Middle frontal gyrus (tissue), 1 donor: Measurements from ENCODE around the gene RNASEH1.

ENCODE experiments used
- DNase-seq: peaks from one replicate; pipeline ENCODE4 v3.0.0-alpha.2; 2015; ENCODE audit warnings: low spot score; ENCODE audit errors: extremely low spot score

RNASEH1 gene

DNA sequence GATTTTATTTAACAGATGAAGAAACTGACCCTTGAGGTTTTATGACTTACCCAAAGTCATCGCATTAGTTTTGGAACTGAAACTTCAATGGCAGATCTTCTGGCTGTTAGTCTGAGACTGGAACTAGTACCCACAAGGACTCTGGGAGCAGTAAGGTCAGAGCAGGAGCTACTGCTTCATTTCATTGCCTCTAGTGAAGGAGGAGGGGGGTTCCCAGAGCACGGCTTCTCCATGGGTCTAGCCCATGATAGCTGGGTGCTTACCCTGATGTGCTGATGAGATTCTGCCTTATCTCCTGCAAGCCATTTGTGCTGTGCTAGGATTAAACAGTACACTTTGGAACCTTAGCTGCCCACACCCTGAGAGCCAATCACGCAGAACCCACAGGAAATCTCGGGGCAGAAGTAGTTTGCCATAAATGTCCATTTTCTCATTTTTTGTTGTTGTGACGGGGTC, 5.4 kb upstream of the RNASEH1 start:
- DNase-seq, result no peak

GRCh38 chr2:3557639-3558204, 411 bp downstream of the RNASEH1 start:
- DNase-seq, result no peak

DNA sequence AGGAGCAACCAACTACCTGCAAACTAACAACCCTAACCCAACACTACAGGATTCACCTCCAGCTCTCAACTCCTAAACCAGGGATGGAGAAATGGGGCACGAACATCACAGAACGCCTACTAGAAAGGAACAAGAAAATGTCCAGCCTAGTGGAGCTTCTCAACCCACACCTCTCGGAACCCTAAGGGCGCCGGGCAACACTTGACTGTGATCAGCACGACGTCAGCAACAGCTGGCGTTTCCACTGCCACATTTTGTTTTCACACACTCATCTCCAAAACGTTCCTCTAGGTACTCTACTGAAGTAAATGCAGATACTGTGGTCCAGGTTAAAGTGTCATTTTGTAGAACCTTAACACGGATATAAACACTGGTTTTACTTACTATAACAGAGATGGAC, 4.2 kb downstream of the RNASEH1 start:
- DNase-seq, result no peak

- DNase-seq, result no peak
These were observed 10.2 kb downstream of the RNASEH1 start for GRCh38 chr2:3547915-3548314.

DNA sequence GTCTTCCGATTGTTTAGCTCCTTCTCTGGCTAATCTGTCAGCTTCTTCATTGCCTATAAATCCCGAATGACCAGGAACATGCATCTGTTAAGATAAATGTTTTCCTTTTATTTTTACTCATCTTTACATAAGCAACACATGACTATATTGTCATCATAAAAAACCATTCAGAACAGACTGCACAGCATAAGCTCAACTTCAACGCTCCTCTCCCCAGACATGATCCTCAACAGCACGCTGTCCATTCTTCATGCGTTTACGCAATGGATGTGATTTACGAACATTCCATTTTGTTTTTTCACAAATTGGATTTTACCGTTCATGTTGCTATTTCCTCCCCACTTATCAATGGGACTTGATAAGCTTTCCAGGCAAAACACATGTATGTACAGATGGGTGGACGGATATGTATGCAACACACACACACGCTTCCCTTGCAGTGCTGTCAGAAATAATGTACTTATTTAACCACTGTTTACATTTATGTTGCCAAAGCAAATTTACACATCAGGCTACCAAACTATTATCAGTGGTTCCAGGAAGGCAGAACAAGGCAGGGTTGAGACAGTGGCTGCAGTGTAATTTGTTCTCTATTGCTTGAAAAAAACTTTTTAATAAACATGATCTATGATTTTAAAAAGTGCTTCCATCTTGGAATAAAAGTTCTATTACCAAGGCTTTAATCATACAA, 12.2 kb downstream of the RNASEH1 start:
- DNase-seq, result no peak

- DNase-seq, result no peak
These were observed 15.0 kb downstream of the RNASEH1 start for GRCh38 chr2:3543023-3543683.

DNA sequence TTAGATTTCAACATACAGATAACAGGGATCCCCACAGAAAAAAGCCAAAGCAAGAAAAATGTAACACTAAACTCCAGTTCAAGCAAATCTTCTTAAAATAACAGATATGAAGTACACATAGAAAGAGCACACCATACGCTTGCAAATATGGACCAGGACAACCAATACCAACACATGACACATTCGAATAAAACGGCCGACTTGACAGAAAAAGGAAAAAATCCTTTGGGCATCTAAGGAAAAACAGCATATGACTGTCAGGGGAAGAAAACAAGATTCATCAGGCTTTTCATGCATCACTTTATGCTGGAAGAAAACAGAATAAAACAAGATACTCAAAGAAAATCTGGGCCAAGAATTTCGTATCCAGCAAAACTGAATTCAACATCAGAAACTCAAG, 16.0 kb downstream of the RNASEH1 start:
- no peak for DNase-seq

DNA sequence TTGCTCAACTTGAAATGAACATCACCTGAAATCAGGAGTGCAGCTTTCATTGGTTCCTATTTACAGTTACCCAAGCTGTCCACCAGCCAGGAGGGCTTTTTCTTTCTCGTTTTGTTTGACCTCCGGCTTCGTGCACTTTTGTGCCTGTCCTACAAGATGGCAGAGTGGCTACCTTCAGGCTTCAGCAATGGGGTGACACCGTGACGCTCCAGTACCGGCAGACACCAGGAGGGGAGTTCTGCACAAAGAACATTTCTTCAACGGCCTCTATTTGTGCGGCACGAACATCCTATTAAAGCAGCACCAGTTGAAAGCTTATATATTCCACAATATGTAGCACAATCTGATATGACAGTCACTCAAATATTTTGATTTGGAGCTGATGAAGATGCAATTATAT, 18.3 kb downstream of the RNASEH1 start:
- no peak for DNase-seq

- DNase-seq, result no peak
These were observed 21.2 kb downstream of the RNASEH1 start for GRCh38 chr2:3536682-3537632.

GRCh38 chr2:3535794-3536681, 22.1 kb downstream of the RNASEH1 start:
- no peak for DNase-seq

DNA sequence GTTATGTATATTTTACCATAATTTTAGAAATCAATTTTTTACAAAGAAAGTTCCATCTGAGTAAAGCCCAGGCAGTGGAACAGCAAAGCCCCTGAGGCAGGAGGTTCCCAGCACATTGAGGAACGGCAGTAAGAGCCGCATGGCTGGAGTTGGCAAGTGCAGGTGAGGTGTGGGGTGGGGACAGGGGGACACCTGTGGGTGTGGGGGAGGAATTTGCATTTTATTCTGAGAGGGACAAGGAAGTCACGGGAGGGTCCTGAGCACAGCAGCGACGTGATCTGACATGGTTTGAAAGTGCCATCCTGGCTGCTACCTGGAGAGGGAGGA, 22.7 kb downstream of the RNASEH1 start:
- no peak for DNase-seq

GRCh38 chr2:3534251-3534814, 23.8 kb downstream of the RNASEH1 start:
- DNase-seq, result no peak

GRCh38 chr2:3533836-3534235, 24.3 kb downstream of the RNASEH1 start:
- no peak for DNase-seq

GRCh38 chr2:3532941-3533340, 25.2 kb downstream of the RNASEH1 start:
- no peak for DNase-seq

DNA sequence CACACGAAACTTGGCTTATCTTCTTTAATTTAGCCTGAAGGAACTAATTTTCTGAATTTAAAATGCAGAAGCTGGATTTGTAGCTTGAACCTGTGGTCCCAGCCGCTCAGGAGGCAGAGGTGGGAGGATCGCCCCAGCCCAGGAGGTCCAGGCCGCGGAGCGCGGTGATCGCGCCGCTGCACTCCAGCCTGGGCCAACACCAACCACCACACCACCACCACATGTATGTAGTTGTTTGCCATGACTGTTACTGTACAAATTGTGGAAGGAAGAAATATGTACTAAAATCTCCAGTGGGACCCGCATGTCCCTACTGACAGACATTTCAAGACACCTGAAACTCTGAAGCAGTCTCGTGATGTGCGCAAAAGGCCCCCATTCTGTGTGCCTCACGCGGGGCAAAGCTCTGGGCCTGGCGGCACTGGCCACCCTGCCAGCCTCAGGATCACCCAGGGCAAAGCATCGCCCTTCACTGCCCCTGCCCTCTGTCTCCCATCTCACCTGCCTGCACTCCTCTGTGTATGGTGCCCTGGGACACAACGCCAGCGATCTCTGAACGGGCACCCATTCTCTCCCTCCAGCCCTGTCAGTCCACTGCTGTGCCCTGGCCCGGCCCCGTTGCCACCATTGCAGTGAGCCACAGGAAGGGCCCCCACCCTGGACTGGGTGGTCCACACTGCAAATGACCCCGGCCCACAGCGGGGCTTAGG, 28.7 kb downstream of the RNASEH1 start:
- no peak for DNase-seq

DNA sequence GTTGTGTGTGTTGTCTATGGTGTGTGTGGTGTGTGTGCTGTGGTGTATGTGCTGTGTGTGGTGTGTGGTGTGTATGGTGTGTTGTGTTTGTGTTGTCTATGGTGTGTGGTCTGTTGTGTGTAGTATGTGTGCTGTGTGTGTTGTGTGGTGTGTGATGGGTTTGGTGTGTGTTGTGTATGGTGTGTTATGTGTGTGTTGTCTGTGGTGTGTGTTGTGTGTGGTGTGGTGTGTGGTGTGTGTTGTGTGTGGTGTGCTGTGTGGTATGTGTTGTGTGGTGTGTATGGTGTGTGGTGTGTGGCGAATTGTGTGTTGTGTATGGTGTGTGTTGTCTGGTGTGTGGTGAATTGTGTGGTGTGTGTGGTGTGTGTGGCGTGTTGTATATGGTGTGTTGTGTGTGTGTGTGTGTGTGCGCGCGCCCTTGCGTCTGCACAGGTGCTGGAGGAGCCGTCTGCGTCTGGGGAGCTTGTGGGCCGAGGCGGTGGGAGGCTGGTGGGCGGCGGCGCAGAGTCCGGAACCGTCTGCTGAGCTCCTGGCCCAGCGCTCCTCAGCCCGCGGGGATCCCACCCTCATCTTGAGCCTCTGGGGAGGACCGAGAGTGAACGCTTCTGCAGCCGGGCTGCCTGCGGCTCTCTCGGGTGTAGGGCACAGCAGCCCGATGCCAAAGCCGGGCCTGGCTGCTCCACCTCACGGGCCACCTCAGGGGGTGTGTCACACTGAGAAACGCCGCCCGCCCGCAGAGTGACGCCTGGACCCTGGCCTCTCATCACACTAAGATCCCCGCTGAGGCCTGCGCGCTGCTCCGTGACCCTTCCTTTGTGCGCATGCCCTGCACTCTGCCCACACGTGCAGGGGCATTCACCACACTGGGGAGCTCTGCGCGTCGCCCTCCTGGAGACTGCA, 30.0 kb downstream of the RNASEH1 start:
- DNase-seq, result no peak

- DNase-seq, result no peak
These were observed 31.3 kb downstream of the RNASEH1 start for GRCh38 chr2:3526871-3527270.

DNA sequence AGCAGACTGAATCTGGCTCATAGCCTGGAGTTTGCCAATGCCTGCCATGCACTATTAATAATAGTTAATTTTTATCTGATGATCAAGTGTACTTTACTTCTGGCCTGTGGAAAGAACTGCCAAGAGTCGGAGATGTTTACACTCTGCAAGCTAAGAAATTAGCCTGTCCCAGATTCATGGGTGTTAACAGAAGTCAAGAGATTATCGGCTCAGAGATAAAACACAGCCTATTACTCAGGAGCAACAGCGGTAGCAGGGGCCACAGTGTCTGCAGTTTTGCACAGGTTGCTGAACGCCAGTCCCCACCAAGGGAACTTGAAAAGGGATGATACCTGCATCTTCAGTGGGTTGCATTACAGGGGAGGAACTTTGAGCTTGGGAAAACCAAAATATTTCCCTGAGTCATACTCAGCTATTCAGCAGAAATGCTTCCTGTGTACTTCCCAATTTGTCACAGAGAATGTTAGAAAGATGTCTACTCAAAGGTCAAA, 34.5 kb downstream of the RNASEH1 start:
- DNase-seq, result no peak
